ENCODE data around the gene NATD1. TPM values are rescaled to one million over a fixed set of nuclear protein-coding genes. Genes with fewer than 3 reads are reported as not detected.

The NATD1 gene
- total RNA-seq, 1 experiment from 2014 or later: 0.72 TPM

DNA sequence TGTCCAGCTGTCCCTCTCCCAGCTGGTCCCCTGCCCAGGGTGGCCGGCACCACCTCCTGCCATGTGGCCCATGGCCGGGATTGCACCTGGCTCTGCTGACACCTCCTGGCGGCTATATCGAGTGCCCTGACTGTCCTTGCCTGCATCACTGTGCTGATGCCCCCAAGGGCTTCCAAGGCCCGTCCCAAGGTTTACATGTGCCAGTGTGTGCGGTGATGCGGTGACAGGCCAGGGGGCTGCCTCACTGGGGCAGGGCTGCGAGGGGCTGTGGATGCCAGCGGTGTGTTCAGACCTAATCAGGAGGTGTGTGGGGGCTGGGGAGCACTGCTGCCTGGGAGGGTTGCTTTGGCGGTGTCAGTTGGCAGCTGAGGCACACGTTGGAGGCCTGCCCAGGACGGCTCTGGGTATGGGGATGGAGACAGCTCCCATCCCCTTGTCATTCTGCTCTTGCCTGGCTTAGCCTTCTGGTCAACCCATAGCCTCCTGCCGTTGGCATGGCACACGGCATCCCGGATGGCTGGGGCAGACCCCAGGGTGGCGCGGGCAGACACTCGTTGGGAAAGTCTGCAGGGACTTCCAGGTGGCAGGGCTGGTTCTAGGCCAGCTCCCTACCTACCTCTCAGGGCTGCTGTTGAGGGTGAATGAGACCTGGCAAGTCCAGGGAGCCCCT is 36.8 kb upstream of the NATD1 start:
- no peak for DNase-seq (ENCODE audit: low read depth)

DNA sequence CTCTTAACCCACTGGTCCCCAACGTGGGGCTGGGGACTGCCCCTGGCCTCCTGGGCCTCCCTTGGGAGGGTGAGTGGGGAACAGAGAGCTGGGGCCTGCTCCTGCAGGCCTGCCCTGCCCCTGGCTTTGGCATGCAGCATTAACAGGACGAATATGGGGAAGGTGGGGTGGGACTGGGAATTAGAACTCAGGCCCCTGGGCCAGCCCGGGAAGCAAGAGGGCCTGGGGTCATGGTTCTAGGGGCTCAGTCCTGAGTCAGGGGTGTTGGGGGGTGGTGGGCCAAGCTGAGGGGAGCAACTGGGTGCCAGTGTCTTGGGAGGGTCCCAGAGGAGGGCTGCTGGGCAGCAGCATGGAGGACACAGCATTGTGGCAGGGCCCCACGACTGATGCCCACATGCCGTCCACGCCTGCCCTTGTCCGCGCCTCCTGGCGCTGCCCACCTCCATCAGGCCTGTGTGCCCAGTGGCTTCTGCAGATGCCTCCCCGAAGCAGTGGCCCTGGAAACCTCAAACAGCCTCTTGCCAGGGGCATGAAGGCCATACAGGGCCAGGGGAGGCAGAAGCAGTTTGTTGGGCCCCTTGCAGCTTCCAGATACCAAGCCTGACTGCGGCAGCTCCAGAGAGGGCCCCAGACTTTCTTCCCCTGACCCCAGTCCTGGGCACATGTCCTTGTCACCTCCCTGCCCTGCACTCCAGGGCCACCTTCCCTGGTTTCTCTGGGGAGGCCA is 36.1 kb upstream of the NATD1 start:
- no peak for DNase-seq (ENCODE audit: low read depth)

DNA sequence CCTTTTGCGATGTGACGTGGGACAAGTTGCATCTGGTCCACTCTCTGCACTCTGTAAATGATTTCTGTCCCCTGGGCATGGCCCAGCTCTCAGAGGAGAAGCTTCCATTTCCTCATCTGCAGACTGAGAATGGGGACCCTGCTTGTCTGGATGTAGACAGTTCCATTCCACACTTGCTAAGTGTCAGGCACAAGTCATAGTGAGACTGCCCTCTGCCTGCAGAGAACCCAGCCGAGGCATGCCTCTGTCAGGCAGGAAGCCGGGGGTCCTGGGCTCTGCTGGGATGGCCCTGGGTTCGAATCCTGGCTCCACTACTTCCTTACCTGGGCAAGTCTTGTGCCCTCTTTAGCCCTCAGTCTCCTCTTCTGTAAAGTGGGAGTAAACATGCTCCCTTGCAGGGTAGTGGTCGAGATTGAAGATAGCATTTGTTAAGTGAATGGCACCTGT is 35.4 kb upstream of the NATD1 start:
- no peak for DNase-seq (ENCODE audit: low read depth)

DNA sequence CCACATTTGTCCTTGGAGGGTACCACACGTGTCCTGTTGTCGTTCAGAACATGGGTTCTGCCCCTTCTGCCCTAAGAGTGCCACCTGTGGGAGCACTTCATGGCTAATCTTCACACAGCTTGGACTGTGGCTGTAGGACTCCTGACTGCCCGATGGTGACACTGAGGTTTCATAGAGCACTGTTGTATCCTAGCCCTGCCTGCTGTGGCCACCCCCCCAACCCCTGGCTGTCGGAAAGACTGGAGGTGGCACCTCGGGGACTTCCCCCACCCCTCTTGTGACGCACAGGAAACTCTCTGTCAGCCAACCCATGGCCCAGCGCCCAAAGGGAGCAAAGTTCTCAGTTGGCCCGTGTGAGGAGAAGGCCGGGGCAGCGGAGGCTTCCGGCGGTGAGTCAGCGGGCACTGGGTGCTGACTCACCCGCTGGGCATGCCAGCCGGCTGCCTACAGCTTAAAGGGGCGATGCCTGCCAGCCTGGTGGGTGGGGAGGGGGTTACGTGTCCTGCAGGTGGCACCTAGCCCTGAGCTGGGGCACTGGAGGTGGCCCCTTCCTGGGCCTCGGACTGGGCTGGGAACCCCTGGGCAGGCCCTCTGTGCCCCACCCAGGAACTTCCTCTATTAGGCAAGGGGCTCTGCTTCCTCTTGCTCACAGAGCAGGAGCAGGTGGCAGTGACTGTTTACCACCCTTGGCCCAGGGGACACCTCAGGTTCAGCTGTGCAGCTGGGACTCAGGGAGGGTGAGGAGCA is 34.7 kb upstream of the NATD1 start:
- DNase-seq (ENCODE audit: low read depth): peak; percentile 97

DNA sequence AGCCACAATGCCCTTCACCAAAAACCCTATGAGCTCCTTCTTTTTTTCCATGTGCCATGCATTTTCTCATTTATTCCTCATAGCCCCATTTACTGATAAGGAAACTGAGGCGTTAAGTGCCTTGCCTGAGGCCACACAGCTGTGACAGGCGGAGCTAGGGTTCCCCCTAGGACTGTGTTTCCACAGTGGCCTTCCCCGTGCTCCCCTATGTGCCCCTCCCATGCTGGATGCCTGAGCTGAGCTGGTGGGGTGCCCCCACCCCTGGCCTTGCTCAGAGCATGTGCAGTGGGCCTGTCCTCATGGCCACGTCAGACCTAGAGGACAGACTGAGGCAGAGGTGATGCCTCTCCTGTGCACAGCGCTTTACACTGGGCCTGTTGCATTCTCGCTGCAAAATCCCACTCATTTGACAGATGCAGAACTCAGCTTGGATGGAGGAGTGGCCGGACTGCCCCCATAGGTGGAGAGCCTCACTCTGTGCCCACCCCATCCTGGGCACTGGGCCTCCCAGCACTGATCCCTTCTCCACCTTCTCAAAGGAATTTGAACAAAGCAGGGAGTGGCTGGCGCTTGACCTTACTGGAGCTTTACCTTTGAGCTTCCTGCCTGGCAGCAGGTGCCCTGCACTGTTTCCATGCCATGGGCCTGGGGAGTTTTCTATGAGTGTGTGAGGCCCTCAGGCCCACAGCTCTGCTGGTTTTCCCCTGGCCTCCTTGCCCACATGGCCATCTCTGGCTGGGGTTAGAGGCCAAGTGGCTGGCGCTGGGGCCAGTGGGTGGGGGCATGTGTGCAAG is 33.9 kb upstream of the NATD1 start:
- no peak for DNase-seq (ENCODE audit: low read depth)

GRCh38 chr17:21286066-21286770 is 33.0 kb upstream of the NATD1 start:
- DNase-seq (ENCODE audit: low read depth): peak; percentile 95

- DNase-seq (ENCODE audit: low read depth): peak; percentile 68
Observed at GRCh38 chr17:21285164-21286065, 32.2 kb upstream of the NATD1 start.

DNA sequence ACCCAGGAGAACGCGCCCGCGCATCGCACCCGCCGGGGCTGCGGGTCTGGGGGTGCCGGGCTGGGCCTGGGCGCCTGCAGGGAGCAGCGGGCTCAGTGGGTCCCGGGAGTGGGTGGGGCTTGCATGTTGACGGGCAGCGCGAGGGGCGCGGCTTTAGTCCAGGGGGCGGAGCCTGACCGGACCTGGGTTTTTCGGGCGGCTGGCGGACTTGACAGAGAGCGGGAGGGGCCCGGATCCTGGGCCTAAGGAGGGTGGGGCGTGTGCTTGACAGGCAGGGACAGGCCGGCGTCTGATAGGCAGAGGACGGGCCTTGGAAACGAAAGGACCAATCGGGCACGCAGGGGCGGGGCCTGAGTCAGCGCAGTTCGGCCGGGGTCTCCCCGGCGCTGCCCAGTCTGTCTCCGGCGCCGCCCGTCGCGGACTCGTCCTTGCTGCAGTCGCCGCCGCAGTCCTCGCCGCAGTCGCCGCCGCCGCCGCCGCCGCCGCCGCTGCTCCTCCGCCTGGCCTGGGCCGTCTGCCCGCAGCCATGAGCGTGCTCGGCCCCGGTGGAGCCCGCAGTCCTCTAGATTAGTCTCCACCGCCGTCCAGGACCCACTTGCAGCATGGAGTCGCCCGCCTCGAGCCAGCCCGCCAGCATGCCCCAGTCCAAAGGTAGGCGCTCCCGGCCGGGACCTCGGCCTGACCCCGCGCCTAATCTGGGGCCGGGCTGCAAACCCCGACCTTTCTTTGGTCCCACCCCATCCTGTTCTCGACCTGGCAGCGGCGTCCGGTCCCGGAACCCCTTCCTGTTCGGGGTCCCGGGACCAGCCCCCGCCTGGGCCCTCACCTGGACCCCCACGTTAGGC is 31.3 kb upstream of the NATD1 start, which contains the start of gene MAP2K3:
TSS of gene MAP2K3 (plus strand) at position 393 of the 845 bp plus-strand sequence. CDS start at position 603, 210 bp downstream.
- DNase-seq (ENCODE audit: low read depth): peak; percentile 97

GRCh38 chr17:21283482-21284318 is 30.5 kb upstream of the NATD1 start:
- no peak for DNase-seq (ENCODE audit: low read depth)

DNA sequence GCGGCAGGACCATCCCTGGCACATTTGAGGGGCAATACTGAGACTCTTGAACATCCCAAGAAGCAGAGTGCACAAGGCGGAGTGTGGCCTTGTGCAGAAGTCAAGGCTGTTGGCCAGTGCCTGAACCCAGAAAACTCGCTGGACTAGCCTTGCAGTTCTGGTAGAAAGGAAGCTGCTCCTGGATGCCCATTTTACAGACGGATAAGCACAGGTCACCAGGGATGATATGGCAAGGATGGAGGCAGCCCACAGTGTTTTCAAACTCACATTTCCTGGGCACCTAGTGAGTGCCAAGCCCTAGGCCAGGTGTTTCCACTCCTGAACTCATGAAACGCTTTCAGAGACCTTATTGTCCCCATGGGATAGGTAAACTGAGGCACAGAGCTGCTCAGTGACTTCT is 29.6 kb upstream of the NATD1 start:
- no peak for DNase-seq (ENCODE audit: low read depth)

DNA sequence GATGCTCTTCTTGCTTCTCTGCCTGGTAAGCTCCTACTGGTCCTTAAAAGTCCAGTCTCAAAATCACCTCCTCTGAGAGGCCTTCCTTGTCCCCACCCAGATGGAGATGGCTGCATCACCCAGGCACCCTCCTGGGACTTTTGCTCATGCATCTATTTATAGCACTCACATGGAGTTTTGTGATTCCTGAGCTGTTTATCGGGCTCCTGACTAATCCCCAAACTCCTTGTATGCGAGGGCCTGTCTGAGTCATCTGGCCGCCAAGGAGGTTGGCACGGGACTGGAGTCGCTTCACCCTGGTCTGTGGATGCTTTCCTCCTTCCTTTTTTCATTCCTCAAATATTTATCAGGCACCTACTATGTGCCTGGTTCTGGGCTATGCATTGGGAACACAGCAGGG is 29.0 kb upstream of the NATD1 start:
- DNase-seq (ENCODE audit: low read depth): peak; percentile 94

GRCh38 chr17:21280081-21280518 is 26.9 kb upstream of the NATD1 start:
- peak; percentile 71 for DNase-seq (ENCODE audit: low read depth)

GRCh38 chr17:21279582-21279981 is 26.4 kb upstream of the NATD1 start:
- DNase-seq (ENCODE audit: low read depth): no peak

GRCh38 chr17:21279198-21279535 is 26.0 kb upstream of the NATD1 start:
- no peak for DNase-seq (ENCODE audit: low read depth)

DNA sequence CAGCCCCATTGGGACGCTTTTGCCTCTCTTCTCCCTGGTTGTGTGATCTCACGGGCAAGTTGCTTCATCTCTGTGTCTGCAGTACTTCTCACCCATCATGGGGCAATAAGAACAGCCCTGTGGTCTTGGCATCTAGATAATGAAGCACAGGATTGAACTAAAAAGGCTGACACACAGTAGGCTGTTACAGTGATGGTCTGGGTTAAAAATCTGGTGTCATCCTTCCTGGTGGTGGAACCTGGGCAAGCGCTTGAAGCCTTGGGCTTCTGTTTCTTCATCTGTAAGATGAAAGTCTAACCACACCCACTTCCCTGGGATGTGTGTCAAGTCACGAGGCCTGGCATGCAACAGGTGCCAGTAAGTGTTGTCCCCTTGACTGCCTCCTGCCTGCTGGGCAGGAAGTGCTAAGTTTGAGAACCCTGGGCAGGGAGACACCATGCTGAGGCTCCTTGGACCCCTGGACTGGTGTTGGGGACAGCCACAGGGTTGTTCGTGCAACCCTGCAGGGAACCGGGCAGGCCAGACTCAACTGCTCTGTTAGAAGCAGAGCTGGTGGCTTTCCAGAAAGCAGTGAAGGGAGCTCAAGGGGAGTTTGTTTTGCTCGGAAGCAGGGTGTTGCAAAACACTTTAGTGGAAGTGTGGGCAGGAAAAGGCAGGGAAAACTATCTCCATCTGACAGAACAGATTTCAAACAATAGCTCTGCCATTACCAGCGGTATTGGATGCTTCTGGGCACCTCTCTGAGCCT is 25.4 kb upstream of the NATD1 start:
- DNase-seq (ENCODE audit: low read depth): no peak

DNA sequence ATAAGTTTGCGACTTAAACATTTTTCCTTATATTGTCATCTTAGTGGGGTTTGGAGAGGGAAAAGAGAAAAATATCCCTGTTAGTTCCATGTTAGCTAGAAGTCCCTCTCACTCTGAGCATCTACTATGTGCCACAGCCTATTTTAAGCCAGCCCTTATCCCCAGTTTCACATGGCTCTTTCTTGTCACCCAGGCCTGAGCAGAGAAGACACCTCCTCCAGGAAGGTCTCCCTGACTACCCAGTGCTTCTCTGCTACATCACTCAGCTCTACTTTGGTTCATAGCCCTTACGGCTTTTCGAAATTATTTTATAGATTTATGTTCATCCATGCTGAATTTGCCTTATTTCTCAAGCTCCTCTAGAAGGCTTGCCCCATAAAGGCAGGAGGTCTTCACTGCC is 24.1 kb upstream of the NATD1 start:
- DNase-seq (ENCODE audit: low read depth): no peak

DNA sequence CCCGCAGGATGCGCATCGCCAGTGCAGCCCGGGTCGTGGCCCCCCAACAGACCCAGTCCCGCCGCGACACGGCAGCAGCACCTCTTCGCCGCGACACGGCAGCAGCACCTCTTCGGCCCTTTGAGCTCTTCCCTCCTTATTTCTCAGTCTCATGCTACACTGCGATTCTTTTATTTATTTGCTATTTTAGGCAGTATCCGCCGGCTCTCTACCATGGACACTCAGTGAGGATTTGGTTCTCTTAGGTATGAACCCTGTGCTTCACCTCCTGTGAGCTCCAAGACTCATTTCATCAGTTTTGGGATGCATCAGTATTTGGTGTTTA is 23.0 kb upstream of the NATD1 start:
- DNase-seq (ENCODE audit: low read depth): no peak
